SH-SY5Y (cell line): ENCODE measurements around the gene CDH5.

Experiments
- GATA2 ChIP-seq: IDR thresholded peaks from 2 replicates; pipeline ENCODE4 v1.6.1; 2011; ENCODE audit warnings: mild to moderate bottlenecking, low read depth, low read length
- GATA3 ChIP-seq: IDR thresholded peaks from 2 replicates; pipeline ENCODE4 v1.6.1; 2011; ENCODE audit warnings: low read depth, mild to moderate bottlenecking, low read length, moderate library complexity

- no peak for TF ChIP-seq GATA3
- TF ChIP-seq GATA2, result no peak
These were observed 42.7 kb downstream of the CDH5 start for GRCh38 chr16:66409156-66409555.
